ENCODE measurements around the gene CHTOP. TPM values are rescaled to one million over a fixed set of nuclear protein-coding genes. Genes with fewer than 3 reads are reported as not detected.
A peak's percentile ranks its signal among the peaks of the same experiment; 100 is the strongest.

Gene CHTOP
- total and polyA plus RNA-seq, 2 of the 8 experiments (the other 6 are each of a cell fraction or from before 2014, with no cell fraction given), result 84.6 to 104 TPM

- peaks cover 3% of the 10 kb centered on the region for H3K23me2 ChIP-seq (ENCODE audit: low read depth, low read length)
- no peak overlapping the region for H2BK120ac ChIP-seq (replicated peaks; ENCODE audit: low read depth, low read length)
- peak overlapping the region; percentile 40 for H3K4ac ChIP-seq (replicated peaks; ENCODE audit: insufficient read length, low read depth, low read length)
- H3K4me2 ChIP-seq (ENCODE audit: insufficient read depth in 1 of 2, low read depth in 2 of 2, low read length in 2 of 2), result no peak overlapping the region
- POLR2A ChIA-PET (ENCODE audit: partially characterized antibody), result interaction anchor here (0.8 to 15.3 kb wide), 6 partner anchors 13 to 228 kb away, joined by 3 to 261 read pairs (median 3); partner anchors contain the start of genes CHTOP, S100A1 and S100A13
- H3K18ac ChIP-seq (ENCODE audit: extremely low read depth, low read length), result no peak overlapping the region
- no peak overlapping the region for H4K8ac ChIP-seq (ENCODE audit: extremely low read depth, insufficient read depth, low read length)
- no peak overlapping the region for H3K23ac ChIP-seq (ENCODE audit: insufficient read length)
- H3K79me2 ChIP-seq (ENCODE audit: control insufficient read depth in 1 of 2, insufficient read depth in 2 of 2, low read length in 2 of 2), result no peaks in the 10 kb centered on the region
- no peak overlapping the region for H3K14ac ChIP-seq (ENCODE audit: insufficient read length)
- H3K27ac ChIP-seq (ENCODE audit: low read depth, low read length), result no peak overlapping the region
- 95% methylated on average over 7 of the region's 7 CpGs; no CpG with 5 or more reads in 1 of the 2 experiments for WGBS, 2 experiments (ENCODE audit: extremely low coverage in 1 of 2, insufficient coverage in 1 of 2, insufficient read length in 1 of 2, insufficient replicate concordance in 2 of 2, low coverage in 1 of 2, low lambda C conversion rate in 2 of 2, missing lambda C conversion rate in 1 of 2)
- DNase-seq (ENCODE audit: low read depth in 1 of 2, low spot score in 2 of 2) (no peak), FAIRE-seq (no peak)
- no peak overlapping the region for H2AFZ ChIP-seq (ENCODE audit: low read length)
- H4K91ac ChIP-seq (replicated peaks; ENCODE audit: insufficient read length, low read length), result peak overlapping the region; percentile 27
- no peak overlapping the region for H2BK12ac ChIP-seq (ENCODE audit: low read depth, low read length)
- H3K9me3 ChIP-seq (ENCODE audit: insufficient read depth in 2 of 2, low read depth in 1 of 2, low read length in 1 of 2), result no peaks in the 10 kb centered on the region
- no peaks in the 10 kb centered on the region for H4K20me1 ChIP-seq (replicated peaks in 1 of 2; ENCODE audit: control insufficient read depth in 1 of 2, insufficient read depth in 2 of 2, low read length in 2 of 2)
- H4K5ac ChIP-seq (ENCODE audit: insufficient read length, low read depth, low read length), result no peak overlapping the region
- no peaks in the 10 kb centered on the region for H3K79me1 ChIP-seq (ENCODE audit: low read depth, low read length)
- H3K56ac ChIP-seq (replicated peaks; ENCODE audit: insufficient read length, low read depth, low read length), result no peak overlapping the region
- peaks cover 0 to 6% (median 0%) of the 10 kb centered on the region in 4 experiments; a peak in 4 of 8 replicates for H3K36me3 ChIP-seq (ENCODE audit: control insufficient read depth in 2 of 4, insufficient read depth in 4 of 4, low read length in 3 of 4)
- no peak overlapping the region for H2BK15ac ChIP-seq (ENCODE audit: low read length)
- H3K4me1 ChIP-seq (replicated peaks in 1 of 4; ENCODE audit: control insufficient read depth in 3 of 4, insufficient read depth in 4 of 4, low read length in 3 of 4), result peaks cover 0 to 21% (median 11%) of the 10 kb centered on the region in 4 experiments; a peak in 6 of 7 replicates
- H2AK5ac ChIP-seq (ENCODE audit: low read depth, low read length), result no peak overlapping the region
- CTCF ChIA-PET (ENCODE audit: partially characterized antibody), result interaction anchor here (0.8 to 15.9 kb wide), 14 partner anchors 8 to 261 kb away, joined by 3 to 224 read pairs (median 18); partner anchors contain the start of genes S100A1, S100A13, S100A2 and S100A6
- 0 out of 2 replicates have a peak overlapping the region, but pooled peaks have one; percentile 8 for H2BK5ac ChIP-seq (ENCODE audit: low read depth, low read length)
- no peak overlapping the region for H3K9ac ChIP-seq (replicated peaks in 1 of 4; ENCODE audit: extremely low read depth in 1 of 4, low read depth in 3 of 4, low read length in 3 of 4)
- no peaks in the 10 kb centered on the region; a peak in 1 of 7 replicates for H3K27me3 ChIP-seq (replicated peaks in 1 of 4; ENCODE audit: control insufficient read depth in 3 of 4, extremely low read depth in 1 of 4, insufficient read depth in 3 of 4, low read length in 3 of 4)
- no peak overlapping the region for H2BK20ac ChIP-seq (ENCODE audit: low read length)
- H3K4me3 ChIP-seq (ENCODE audit: extremely low read depth in 1 of 4, insufficient read depth in 2 of 4, low read depth in 3 of 4, low read length in 4 of 4), result no peak overlapping the region
- no peak for TF ChIP-seq RNF2 (IDR thresholded peaks at IDR 0.05; ENCODE audit: borderline replicate concordance, low read depth, low read length, missing control alignments, poor library complexity, severe bottlenecking)
- no peak for TF ChIP-seq TBP (IDR thresholded peaks at IDR 0.05; ENCODE audit: low read depth, low read length)
- TF ChIP-seq ZNF274 (IDR thresholded peaks at IDR 0.05; ENCODE audit: borderline replicate concordance, extremely low read depth, low read length), result no peak
- TF ChIP-seq BCL11A (IDR thresholded peaks at IDR 0.05; ENCODE audit: low read depth in 2 of 2, low read length in 2 of 2), result no peak
- no peak for TF ChIP-seq TAF7 (optimal IDR thresholded peaks at IDR 0.05; ENCODE audit: borderline replicate concordance, low read depth, low read length)
- TF ChIP-seq BRCA1 (IDR thresholded peaks at IDR 0.05; ENCODE audit: low read depth, low read length), result no peak
- TF ChIP-seq TEAD4 (IDR thresholded peaks at IDR 0.05; ENCODE audit: low read depth, low read length), result no peak
- TF ChIP-seq ATF2 (IDR thresholded peaks at IDR 0.05; ENCODE audit: low read length), result no peak
- no peak for TF ChIP-seq RAD21 (IDR thresholded peaks at IDR 0.05 in 1 of 2, conservative IDR thresholded peaks at IDR 0.05 in 1 of 2; ENCODE audit: low read depth in 2 of 2, low read length in 2 of 2)
- TF ChIP-seq RBBP5 (IDR thresholded peaks at IDR 0.05; ENCODE audit: borderline replicate concordance, low read depth, low read length), result no peak
- no peak for TF ChIP-seq KDM1A (IDR thresholded peaks at IDR 0.05; ENCODE audit: borderline replicate concordance, low read length)
These were observed 19.0 kb upstream of the CHTOP start for GRCh38 chr1:153614906-153615305.
